ENCODE measurements around the gene RARS2. TPM values are rescaled to one million over a fixed set of nuclear protein-coding genes. Genes with fewer than 3 reads are reported as not detected.

The RARS2 gene
- 25.3 and 32.7 TPM in 2 replicates for total RNA-seq

GRCh38 chr6:87589693-87590416 lies at the start of gene RARS2, which contains the start of gene ORC3:
Gene RARS2 (minus strand): TSS chr6:87589987. CDS start chr6:87589957, 30 bp downstream.
Gene ORC3 (plus strand): TSS chr6:87590135. CDS start chr6:87590169, 34 bp downstream.

GRCh38 chr6:87472525-87473418 lies 117.0 kb downstream of the RARS2 start, which contains the start of gene SLC35A1:
Gene SLC35A1 (plus strand): TSS chr6:87472974. CDS start chr6:87473004, 30 bp downstream.

Other genes starting within 250 kb of the RARS2 start
- 2.1 TPM in 2 replicates for gene C6orf163, start 245.2 kb downstream of the RARS2 start, total RNA-seq
- 0.18 and 0.19 TPM in 2 replicates for gene CFAP206, start 182.0 kb downstream of the RARS2 start, total RNA-seq
- gene SLC35A1, start 117.0 kb downstream of the RARS2 start, total RNA-seq: 11.0 and 17.5 TPM in 2 replicates
- gene ORC3, start 148 bp upstream of the RARS2 start, total RNA-seq: 11.9 and 14.3 TPM in 2 replicates
- 15.4 and 15.9 TPM in 2 replicates for gene AKIRIN2, start 112.2 kb upstream of the RARS2 start, total RNA-seq